8988T (cell line): Measurements from ENCODE around the gene CCDC120.

Experiments
- DNase-seq: peaks from one replicate; pipeline ENCODE4 v3.0.0; 2011

CCDC120 gene

GRCh38 chrX:49102190-49102589 is 43.4 kb downstream of the CCDC120 start:
- no peak for DNase-seq

GRCh38 chrX:49103637-49104036 is 44.8 kb downstream of the CCDC120 start:
- DNase-seq, result no peak

GRCh38 chrX:49106296-49106695 is 47.5 kb downstream of the CCDC120 start:
- DNase-seq, result no peak

GRCh38 chrX:49106930-49107329 is 48.1 kb downstream of the CCDC120 start:
- no peak for DNase-seq

- DNase-seq, result no peak
Measured at GRCh38 chrX:49108641-49109040, 49.8 kb downstream of the CCDC120 start.

GRCh38 chrX:49110417-49110816 is 51.6 kb downstream of the CCDC120 start:
- no peak for DNase-seq

GRCh38 chrX:49111791-49112190 is 53.0 kb downstream of the CCDC120 start:
- DNase-seq, result no peak

- DNase-seq, result no peak
Measured at GRCh38 chrX:49116076-49116475, 57.3 kb downstream of the CCDC120 start.

- no peak for DNase-seq
Measured at GRCh38 chrX:49116716-49117115, 57.9 kb downstream of the CCDC120 start.

GRCh38 chrX:49117581-49117980 is 58.8 kb downstream of the CCDC120 start:
- DNase-seq, result no peak
